ENCODE data around the gene KIAA0825.
A peak's percentile ranks its signal among the peaks of the same experiment; 100 is the strongest.

KIAA0825 gene

GRCh38 chr5:94459915-94460314 lies 158.5 kb downstream of the KIAA0825 start:
- no peak for DNase-seq
- intact Hi-C loops (cut with DNase I): no loop called here

GRCh38 chr5:94457788-94458187 lies 160.6 kb downstream of the KIAA0825 start:
- intact Hi-C loops (cut with DNase I): no loop called here

DNA sequence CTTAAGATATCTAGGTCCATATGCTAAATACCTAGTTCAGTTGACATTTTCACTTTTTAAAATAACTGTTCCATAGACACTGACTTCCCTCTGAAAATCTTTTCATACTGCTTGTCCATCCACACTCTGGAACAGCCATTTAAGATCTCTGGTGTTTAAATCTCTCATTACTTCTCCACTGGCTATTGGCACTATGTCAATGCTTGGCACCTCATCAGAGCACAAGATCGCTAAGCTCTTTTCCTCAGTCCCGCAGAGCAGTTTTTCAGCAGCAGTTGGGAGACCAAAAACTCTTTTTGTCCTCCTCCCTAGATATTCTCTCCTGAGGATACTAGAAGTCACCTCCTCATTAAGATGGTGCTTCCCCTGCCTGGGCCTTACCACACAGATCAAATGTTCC lies 172.7 kb downstream of the KIAA0825 start:
- intact Hi-C loops (cut with DNase I): no loop called here
- DNase-seq: no peak

More at GRCh38 chr5:94457788-94458187, 160.6 kb downstream of the KIAA0825 start:
- peak in 1 of 10 donors; percentile 30 for DNase-seq

GRCh38 chr5:94442991-94443390 lies 175.4 kb downstream of the KIAA0825 start:
- intact Hi-C loops (cut with DNase I): no loop called here
- no peak for DNase-seq

- intact Hi-C loops (cut with DNase I): no loop called here
- no peak for DNase-seq
Observed at GRCh38 chr5:94442076-94442475, 176.3 kb downstream of the KIAA0825 start.

GRCh38 chr5:94440015-94440414 lies 178.4 kb downstream of the KIAA0825 start:
- intact Hi-C loops (cut with DNase I): no loop called here
- no peak for DNase-seq

DNA sequence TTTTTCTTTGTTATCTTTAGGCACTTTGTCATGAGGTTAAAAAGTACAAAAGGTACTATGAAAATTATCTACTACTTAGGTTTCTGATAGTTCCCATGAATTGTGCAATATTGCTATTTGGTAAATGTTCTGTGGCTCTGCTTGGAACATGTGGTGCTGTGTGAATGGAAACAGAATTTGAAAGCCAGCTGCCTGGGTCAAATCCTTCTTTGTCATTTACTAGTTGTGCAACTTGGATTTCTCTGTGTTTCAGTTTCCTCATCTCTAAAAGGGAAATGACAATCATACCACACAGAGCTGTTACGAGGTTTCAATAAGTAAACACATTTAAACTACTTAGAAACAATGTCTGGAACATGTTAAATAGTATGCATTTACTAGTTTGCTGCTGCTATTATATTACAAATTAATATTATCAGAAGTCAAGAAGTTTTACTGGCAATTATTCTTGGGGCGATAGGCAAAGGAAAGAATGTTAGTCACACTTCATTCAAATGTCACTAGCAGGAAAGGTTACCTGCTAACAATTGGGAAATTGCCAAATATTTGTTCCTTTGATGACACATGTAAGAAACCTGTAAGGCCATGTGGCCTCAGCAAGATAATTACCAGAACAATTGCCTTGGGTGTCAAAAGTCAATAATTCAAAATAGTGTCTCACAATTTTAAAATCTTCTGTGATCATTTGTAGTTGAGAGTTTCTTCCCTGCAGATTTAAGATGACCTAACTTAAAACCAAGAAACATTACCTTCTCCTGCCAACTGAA lies 184.8 kb downstream of the KIAA0825 start:
- intact Hi-C loops (cut with DNase I): no loop called here
- no peak for DNase-seq

DNA sequence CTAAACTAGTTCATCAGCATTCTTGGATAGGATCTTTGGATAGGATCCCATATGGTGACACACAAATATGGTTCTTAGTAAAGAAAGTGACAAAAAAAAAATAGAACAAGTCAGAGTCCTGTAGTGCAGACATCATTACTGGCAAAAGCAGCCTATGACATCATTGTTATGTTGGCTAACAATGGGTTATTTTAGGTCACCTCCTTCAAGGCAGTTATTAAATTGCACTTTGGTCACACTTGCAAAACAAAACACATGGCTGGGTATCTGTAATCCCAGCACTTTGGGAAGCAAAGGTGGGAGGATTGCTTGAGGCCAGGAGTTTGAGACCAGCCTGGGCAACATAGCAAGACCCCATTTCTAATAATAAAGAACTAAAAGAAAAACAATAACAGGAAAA lies 185.9 kb downstream of the KIAA0825 start:
- intact Hi-C loops (cut with DNase I): no loop called here
- no peak for DNase-seq

DNA sequence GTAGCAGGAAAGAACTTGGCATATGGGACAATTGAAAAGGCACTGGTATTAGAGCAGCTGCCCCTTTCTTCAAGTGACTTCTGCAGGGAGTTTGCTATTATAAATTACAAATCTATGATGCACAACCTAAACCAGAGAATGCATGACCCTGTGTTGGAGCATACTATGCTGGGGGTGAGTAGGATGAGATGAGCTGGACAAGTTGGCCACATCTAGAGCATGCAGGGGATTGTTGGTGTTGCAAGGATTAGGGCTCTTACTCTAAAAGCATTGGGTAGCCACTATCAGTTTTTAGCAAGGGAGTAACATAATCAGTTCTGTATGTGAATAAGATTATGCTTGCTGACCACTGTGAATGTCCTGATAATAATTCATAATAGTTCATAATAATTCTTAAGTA lies 186.7 kb downstream of the KIAA0825 start:
- intact Hi-C loops (cut with DNase I): no loop called here
- no peak for DNase-seq

GRCh38 chr5:94429566-94429965 lies 188.8 kb downstream of the KIAA0825 start:
- DNase-seq: peak in 1 of 10 donors; percentile 56
- intact Hi-C loops (cut with DNase I): no loop called here

- intact Hi-C loops (cut with DNase I): no loop called here
Observed at GRCh38 chr5:94425396-94425795, 193.0 kb downstream of the KIAA0825 start.

DNA sequence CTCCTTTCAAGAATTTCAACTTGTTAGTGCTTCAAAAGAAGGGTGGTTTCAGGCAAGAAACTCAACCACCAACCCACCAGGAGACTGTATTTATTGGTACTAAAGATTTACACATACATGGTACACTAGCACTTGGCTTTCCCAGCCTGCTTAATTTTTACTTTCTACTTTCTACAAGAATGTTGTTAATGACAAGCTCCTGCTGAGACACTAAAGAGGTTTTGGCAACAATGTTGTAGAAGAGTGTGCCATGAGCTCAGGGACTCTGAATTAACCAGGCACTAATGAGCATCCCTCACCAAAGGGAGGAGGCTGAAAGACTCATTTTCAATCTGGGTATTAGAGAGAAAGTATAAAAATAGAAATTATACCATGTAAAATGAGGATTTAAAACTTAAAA lies 195.0 kb downstream of the KIAA0825 start:
- intact Hi-C loops (cut with DNase I): no loop called here
- DNase-seq: no peak

More at GRCh38 chr5:94425396-94425795, 193.0 kb downstream of the KIAA0825 start:
- no peak for DNase-seq

DNA sequence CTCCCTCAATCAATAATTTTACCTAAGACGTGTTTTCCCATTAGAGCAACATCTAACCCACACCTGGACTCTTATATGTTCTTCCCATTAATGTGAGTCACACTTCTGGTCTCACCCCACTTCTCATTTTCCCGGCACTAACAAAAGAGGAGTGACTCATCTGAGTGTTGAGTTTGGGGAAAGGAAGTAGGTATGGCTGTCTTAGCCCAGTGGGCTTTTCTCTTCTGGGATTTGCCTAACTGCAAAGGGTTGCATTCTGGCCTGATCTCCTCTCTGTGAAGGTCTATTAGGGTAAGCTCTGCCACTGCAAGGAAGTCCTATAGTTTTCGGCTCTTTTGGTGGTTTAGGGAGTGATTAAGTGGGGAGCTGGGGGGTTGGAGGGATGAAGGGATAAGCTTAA lies 195.6 kb downstream of the KIAA0825 start:
- intact Hi-C loops (cut with DNase I): no loop called here

DNA sequence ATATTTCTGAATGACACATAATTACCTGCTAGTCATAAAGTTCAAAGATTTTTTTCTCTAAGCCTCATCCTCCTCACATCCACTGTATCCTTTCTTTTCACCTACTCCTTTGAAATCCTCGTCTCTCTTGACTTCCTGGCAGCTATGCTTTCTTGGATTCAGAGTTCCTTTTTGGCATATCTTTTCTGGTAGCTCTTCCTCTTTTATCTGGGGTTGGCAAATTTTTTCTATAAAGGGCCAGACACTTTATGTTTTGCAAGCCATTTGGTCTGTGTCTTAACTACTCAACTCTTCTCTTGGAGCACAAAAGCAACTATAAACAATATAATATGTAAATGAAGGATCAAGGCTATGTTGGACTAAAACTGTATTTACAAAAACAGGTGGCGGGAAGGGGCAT lies 197.5 kb downstream of the KIAA0825 start:
- intact Hi-C loops (cut with DNase I): no loop called here
- no peak for DNase-seq

More for the DNA sequence above, 195.6 kb downstream of the KIAA0825 start:
- DNase-seq: no peak

DNA sequence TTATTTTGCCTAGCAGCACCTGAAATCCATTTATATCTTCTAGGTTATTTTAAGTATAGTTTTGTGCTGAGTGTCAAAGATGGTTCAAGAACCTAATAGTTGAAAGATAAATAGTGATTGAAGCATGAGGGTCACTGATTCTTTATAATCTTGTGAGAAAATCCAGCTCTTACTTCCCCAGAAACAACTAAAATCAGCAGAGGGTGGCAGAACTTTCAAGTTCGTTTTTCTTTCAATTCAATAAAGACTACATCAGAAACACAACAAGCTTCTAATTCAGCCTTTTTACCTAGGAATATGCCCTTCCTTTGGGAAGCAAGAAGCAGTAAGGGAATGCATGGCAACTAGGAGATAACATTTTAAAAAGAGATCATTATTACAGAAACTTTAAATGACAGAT lies 202.6 kb downstream of the KIAA0825 start:
- intact Hi-C loops (cut with DNase I): no loop called here
- no peak for DNase-seq

- no peak for DNase-seq
- intact Hi-C loops (cut with DNase I): no loop called here
Observed at GRCh38 chr5:94409440-94409839, 209.0 kb downstream of the KIAA0825 start.

DNA sequence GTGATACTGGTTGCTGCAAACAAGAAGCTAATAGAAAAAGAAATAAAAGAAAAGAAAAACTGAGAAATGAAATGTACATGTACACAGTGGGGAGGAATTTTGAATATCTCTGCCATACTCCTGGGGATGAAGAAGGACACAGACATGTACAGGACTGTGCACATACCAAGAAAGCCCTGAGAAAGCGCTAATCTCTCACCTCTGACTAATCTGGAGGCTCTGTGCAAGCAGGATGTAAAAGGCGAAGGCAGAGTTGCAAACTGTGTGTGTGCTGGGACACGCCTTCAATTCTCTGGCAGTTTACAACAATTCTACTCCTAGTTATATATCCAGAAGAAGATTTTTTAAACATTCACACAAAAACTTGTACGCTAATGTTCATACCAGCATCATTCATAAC lies 211.4 kb downstream of the KIAA0825 start:
- intact Hi-C loops (cut with DNase I): no loop called here

DNA sequence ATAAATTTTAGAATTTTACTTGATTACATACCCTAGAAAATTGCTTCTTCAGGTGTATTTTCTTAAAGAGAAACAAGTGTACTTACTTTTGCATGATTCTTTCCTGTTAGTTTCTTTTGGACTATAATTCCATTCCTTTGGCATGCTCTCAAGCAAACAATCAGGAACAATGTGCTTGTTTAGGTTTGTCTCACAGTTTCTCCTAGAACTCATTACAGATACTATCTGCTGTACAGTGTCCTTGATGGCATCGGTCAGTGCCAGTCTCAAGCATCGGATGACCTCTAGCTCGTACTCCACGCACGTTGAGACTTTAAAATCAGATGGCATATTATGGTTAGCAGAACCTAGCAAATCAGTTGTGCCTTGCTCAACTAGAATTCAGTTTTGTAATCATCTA lies 214.9 kb downstream of the KIAA0825 start:
- DNase-seq: no peak
- intact Hi-C loops (cut with DNase I): no loop called here

More for the DNA sequence above, 211.4 kb downstream of the KIAA0825 start:
- DNase-seq: no peak

DNA sequence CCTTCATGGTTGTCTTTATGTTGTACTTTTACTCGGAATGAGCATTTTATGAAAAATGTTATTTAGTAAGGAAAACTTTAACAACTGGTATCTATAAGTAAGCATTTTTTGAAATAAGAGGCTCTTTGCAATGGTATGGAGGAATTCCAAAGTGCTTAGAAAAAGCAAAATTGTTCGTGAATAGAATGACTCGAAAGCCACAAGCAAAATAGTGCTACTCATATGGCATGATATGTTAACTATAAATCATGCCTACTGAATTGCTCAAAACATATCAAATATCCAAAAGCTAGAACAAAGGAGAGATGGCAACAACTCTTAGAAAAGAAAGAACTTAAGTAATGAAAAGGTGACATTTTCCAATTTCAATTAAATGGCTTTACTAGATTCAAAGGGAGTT lies 216.3 kb downstream of the KIAA0825 start:
- intact Hi-C loops (cut with DNase I): no loop called here

GRCh38 chr5:94397508-94397907 lies 220.9 kb downstream of the KIAA0825 start:
- intact Hi-C loops (cut with DNase I): no loop called here
- no peak for DNase-seq

More for the DNA sequence above, 216.3 kb downstream of the KIAA0825 start:
- no peak for DNase-seq

- intact Hi-C loops (cut with DNase I): no loop called here
- DNase-seq: no peak
Observed at GRCh38 chr5:94396687-94397086, 221.7 kb downstream of the KIAA0825 start.

- intact Hi-C loops (cut with DNase I): no loop called here
- DNase-seq: no peak
Observed at GRCh38 chr5:94395468-94395867, 222.9 kb downstream of the KIAA0825 start.

DNA sequence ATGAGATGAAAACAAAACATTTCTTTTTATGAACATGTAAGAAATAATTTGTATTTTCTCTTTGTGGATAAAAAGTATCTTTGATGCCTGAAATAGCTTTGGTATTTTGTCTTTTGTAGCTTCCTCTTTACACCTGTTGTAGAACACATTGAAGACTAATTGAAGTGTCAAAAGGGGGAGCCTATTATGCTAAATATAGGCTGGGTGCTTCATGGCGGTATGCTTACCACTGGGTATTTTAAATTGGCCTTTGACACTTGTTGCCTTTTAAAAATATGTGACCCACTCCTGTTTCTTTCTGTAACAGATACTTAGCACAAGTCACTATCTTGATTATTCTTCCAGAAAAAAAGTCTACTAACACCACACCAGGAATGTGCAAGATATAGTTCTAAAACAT lies 226.4 kb downstream of the KIAA0825 start:
- no peak for DNase-seq
- intact Hi-C loops (cut with DNase I): no loop called here

Measured in posterior cingulate gyrus (tissue), 11 donors.